PFSK-1 (cell line): ENCODE data around the gene POC1A.

ENCODE experiments used
- FOXP2 ChIP-seq: optimal IDR thresholded peaks from 2 replicates; pipeline ENCODE3; 2011; ENCODE audit warnings: borderline replicate concordance, control low read depth, inconsistent platforms; ENCODE audit not compliant: insufficient read depth; ENCODE audit errors: extremely low read length, extremely low read depth
- POLR2AphosphoS5 ChIP-seq: IDR thresholded peaks from 2 replicates; pipeline ENCODE4 v1.6.1; 2012; ENCODE audit warnings: low read depth, mild to moderate bottlenecking, control low read depth, low read length, moderate library complexity
- REST ChIP-seq, 2 experiments: IDR thresholded peaks; 2 replicates each; pipeline versions ENCODE4 v1.6.1 to v1.8.0; 2011 to 2012; ENCODE audit warnings: low read depth in 2 of 2, low read length in 2 of 2, control low read depth in 1 of 2, inconsistent platforms in 1 of 2, mild to moderate bottlenecking in 1 of 2, moderate library complexity in 1 of 2; ENCODE audit not compliant: insufficient read depth in 1 of 2
- SIN3A ChIP-seq: IDR thresholded peaks from 2 replicates; pipeline ENCODE4 v1.6.1; 2012; ENCODE audit warnings: mild to moderate bottlenecking, low read length, moderate library complexity, borderline replicate concordance; ENCODE audit not compliant: insufficient read depth
- TAF1 ChIP-seq: IDR thresholded peaks from 2 replicates; pipeline ENCODE4 v1.6.1; 2012; ENCODE audit warnings: low read length, control low read depth, borderline replicate concordance; ENCODE audit not compliant: insufficient read depth

Gene POC1A

GRCh38 chr3:52109611-52110301 lies 44.5 kb downstream of the POC1A start:
- TF ChIP-seq SIN3A: no peak
- no peak for TF ChIP-seq TAF1
- TF ChIP-seq POLR2AphosphoS5: no peak
- no peak for TF ChIP-seq FOXP2
- no peak for TF ChIP-seq REST (IDR thresholded peaks at IDR 0.05; ENCODE audit: insufficient read depth in 1 of 2, low read depth in 2 of 2, low read length in 2 of 2)

- TF ChIP-seq POLR2AphosphoS5 (no peak), TAF1 (no peak), REST (IDR thresholded peaks at IDR 0.05; ENCODE audit: insufficient read depth in 1 of 2, low read depth in 2 of 2, low read length in 2 of 2) (no peak), FOXP2 (no peak), SIN3A (no peak)
Observed at GRCh38 chr3:52108302-52109232, 45.7 kb downstream of the POC1A start.

- TF ChIP-seq POLR2AphosphoS5: no peak
- no peak for TF ChIP-seq REST (IDR thresholded peaks at IDR 0.05; ENCODE audit: insufficient read depth in 1 of 2, low read depth in 2 of 2, low read length in 2 of 2)
- no peak for TF ChIP-seq TAF1
- no peak for TF ChIP-seq SIN3A
- no peak for TF ChIP-seq FOXP2
Observed at GRCh38 chr3:52106951-52107611, 47.1 kb downstream of the POC1A start.

- TF ChIP-seq REST (IDR thresholded peaks at IDR 0.05; ENCODE audit: insufficient read depth in 1 of 2, low read depth in 2 of 2, low read length in 2 of 2) (no peak), TAF1 (no peak), POLR2AphosphoS5 (no peak), FOXP2 (no peak), SIN3A (no peak)
Observed at GRCh38 chr3:52104684-52105640, 49.3 kb downstream of the POC1A start.
